BJ (cell line): Measurements from ENCODE around the gene SCGB1A1. TPM values are rescaled to one million over a fixed set of nuclear protein-coding genes. Genes with fewer than 3 reads are reported as not detected.

ENCODE experiments used
- CTCF ChIA-PET: fragments of 350-600 bp; formaldehyde crosslinking; extraction: SDS; loops from one replicate; lab custom pipeline; 2021; ENCODE audit warnings: antibody characterized with exemption, inconsistent platforms; lab: Yijun Ruan, JAX
- POLR2A ChIA-PET: fragments of 300-600 bp; sonication (Branson Sonifier 250); formaldehyde crosslinking; extraction: SDS; loops from one replicate; lab custom pipeline; 2021; ENCODE audit warnings: antibody characterized with exemption; lab: Charles Lee
- DNase-seq: peaks from one replicate; pipeline ENCODE4 v3.0.0-alpha.2; 2011; ENCODE audit warnings: low read depth
- H3K27me3 ChIP-seq: 2 replicates; pipeline ENCODE4 v1.6.0; 2011; ENCODE audit warnings: low read length; ENCODE audit not compliant: control insufficient read depth, insufficient read depth
- H3K36me3 ChIP-seq: 2 replicates; pipeline ENCODE4 v1.5.1; 2011; ENCODE audit warnings: low read length; ENCODE audit not compliant: control insufficient read depth, insufficient read depth
- H3K4me3 ChIP-seq: 2 replicates; pipeline ENCODE4 v1.5.1; 2011; ENCODE audit warnings: low read depth, mild to moderate bottlenecking, control low read depth, low read length
- CTCF ChIP-seq: IDR thresholded peaks from 2 replicates; pipeline ENCODE4 v1.5.1; 2011; ENCODE audit warnings: low read depth, mild to moderate bottlenecking, control low read depth, inconsistent platforms, low read length, moderate library complexity; ENCODE audit not compliant: insufficient read depth
- polyA plus RNA-seq: library from polyadenylated mRNA; depleted of rRNA; stranded (reverse); fragments of >200 nt; gene quantifications from 2 replicates; pipeline ENCODE4 v1.2.3, GENCODE V29; 2011

Gene SCGB1A1
- polyA plus RNA-seq, 1 experiment, result not detected

- ChIA-PET CTCF (interaction anchor here (0.6 to 4.0 kb wide), 7 partner anchors 12 to 97 kb away, joined by 3 to 12 read pairs (median 5); no protein-coding TSS in a partner anchor), POLR2A (interaction anchor here (0.7 kb wide), 1 partner anchor 20 kb away, joined by 19 read pairs; no protein-coding TSS in a partner anchor)
- DNase-seq, result no peak
- no peak for TF ChIP-seq CTCF
- Histone ChIP-seq H3K4me3 (no peak overlapping the region), H3K27me3 (no peaks in the 10 kb centered on the region), H3K36me3 (no peaks in the 10 kb centered on the region)
Observed at GRCh38 chr11:62463121-62463542, 44.3 kb downstream of the SCGB1A1 start.

DNA sequence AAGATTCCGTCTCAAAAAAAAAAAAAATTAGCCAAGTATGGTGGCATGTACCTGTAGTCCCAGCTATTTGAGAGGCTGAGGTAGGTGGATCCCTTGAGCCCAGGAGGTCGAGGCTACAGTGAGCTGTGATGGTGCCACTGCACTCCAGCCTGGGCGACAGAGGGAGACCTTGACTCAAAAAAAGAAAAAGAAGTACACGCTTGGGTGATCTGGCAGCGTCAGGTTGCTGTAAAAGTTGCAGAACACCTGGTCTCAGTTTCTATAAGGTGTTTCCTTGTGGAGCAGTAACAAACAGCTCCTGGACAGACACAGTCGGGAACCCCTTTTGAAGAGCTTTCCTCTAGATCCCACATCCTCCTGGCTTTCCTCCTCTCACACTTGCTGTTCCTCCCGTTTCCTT lies 45.8 kb downstream of the SCGB1A1 start:
- DNase-seq, result no peak
- Histone ChIP-seq H3K27me3 (no peaks in the 10 kb centered on the region), H3K4me3 (no peak overlapping the region), H3K36me3 (no peaks in the 10 kb centered on the region)
- ChIA-PET POLR2A (no interaction called here), CTCF (interaction anchor here (0.6 to 4.0 kb wide), 2 partner anchors 14 to 37 kb away, joined by 4 to 12 read pairs; no protein-coding TSS in a partner anchor)
- no peak for TF ChIP-seq CTCF

- DNase-seq, result no peak
- Histone ChIP-seq H3K27me3 (no peaks in the 10 kb centered on the region), H3K36me3 (no peaks in the 10 kb centered on the region), H3K4me3 (no peak overlapping the region)
- TF ChIP-seq CTCF, result no peak
- ChIA-PET POLR2A (no interaction called here), CTCF (interaction anchor here (0.7 to 1.6 kb wide), 3 partner anchors 39 to 76 kb away, joined by 3 to 4 read pairs (median 3); no protein-coding TSS in a partner anchor)
Observed at GRCh38 chr11:62466444-62466843, 47.6 kb downstream of the SCGB1A1 start.

GRCh38 chr11:62468577-62468976 lies 49.7 kb downstream of the SCGB1A1 start:
- DNase-seq, result no peak
- no peaks in the 10 kb centered on the region for H3K27me3 ChIP-seq
- no peak for TF ChIP-seq CTCF
- H3K36me3 ChIP-seq, result no peaks in the 10 kb centered on the region
- ChIA-PET POLR2A (no interaction called here), CTCF (interaction anchor here (0.6 kb wide), 2 partner anchors 46 to 74 kb away, joined by 3 to 5 read pairs; no protein-coding TSS in a partner anchor)
- no peak overlapping the region for H3K4me3 ChIP-seq

- Histone ChIP-seq H3K36me3 (no peaks in the 10 kb centered on the region), H3K27me3 (no peaks in the 10 kb centered on the region), H3K4me3 (no peak overlapping the region)
- no peak for DNase-seq
- CTCF ChIA-PET, result no interaction called here
- POLR2A ChIA-PET, result no interaction called here
- no peak for TF ChIP-seq CTCF
Observed at GRCh38 chr11:62471603-62472002, 52.8 kb downstream of the SCGB1A1 start.
